H9 (cell line): Measurements from ENCODE around the gene RIMBP3C. TPM values are rescaled to one million over a fixed set of nuclear protein-coding genes. Genes with fewer than 3 reads are reported as not detected.
"Not testable (repeated sequence)": the region's sequence is repeated elsewhere in the genome, so short reads cannot be mapped to it uniquely, and the experiment has no call there.

Experiments
- DNase-seq: peaks from one replicate; pipeline ENCODE4 v3.0.0-alpha.2; 2017
- H2AFZ ChIP-seq: one replicate; pipeline ENCODE4 v1.6.1; 2013; ENCODE audit warnings: mild to moderate bottlenecking, low read length, control low read depth, moderate library complexity
- H2AK5ac ChIP-seq: 2 replicates; pipeline ENCODE4 v1.6.1; 2013; ENCODE audit warnings: low read length, control low read depth, mixed read lengths; ENCODE audit not compliant: insufficient read length
- H2BK120ac ChIP-seq: one replicate; pipeline ENCODE4 v1.6.1; 2013; ENCODE audit warnings: low read depth, mild to moderate bottlenecking, low read length, control low read depth, inconsistent platforms; ENCODE audit not compliant: poor library complexity, severe bottlenecking
- H2BK12ac ChIP-seq: 2 replicates; pipeline ENCODE4 v1.6.1; 2013; ENCODE audit warnings: low read length, control low read depth, mixed read lengths, low read depth; ENCODE audit not compliant: insufficient read length
- H2BK15ac ChIP-seq: 2 replicates; pipeline ENCODE4 v1.6.1; 2013; ENCODE audit warnings: low read depth, low read length, control low read depth
- H2BK20ac ChIP-seq: one replicate; pipeline ENCODE4 v1.6.1; 2013; ENCODE audit warnings: low read depth, mild to moderate bottlenecking, low read length, control low read depth, inconsistent platforms; ENCODE audit not compliant: poor library complexity, severe bottlenecking
- H2BK5ac ChIP-seq: 2 replicates; pipeline ENCODE4 v1.6.1; 2013; ENCODE audit warnings: low read length, control low read depth, mixed read lengths; ENCODE audit not compliant: insufficient read length
- H3K14ac ChIP-seq: 2 replicates; pipeline ENCODE4 v1.6.1; 2013; ENCODE audit warnings: low read length, control low read depth; ENCODE audit not compliant: insufficient read depth
- H3K18ac ChIP-seq: 2 replicates; pipeline ENCODE4 v1.6.1; 2013; ENCODE audit warnings: low read depth, mild to moderate bottlenecking, mixed read lengths, low read length, control low read depth; ENCODE audit not compliant: insufficient read length
- H3K23ac ChIP-seq: 2 replicates; pipeline ENCODE4 v1.6.1; 2013; ENCODE audit warnings: low read length, control low read depth, mixed read lengths, low read depth; ENCODE audit not compliant: insufficient read length
- H3K23me2 ChIP-seq: 2 replicates; pipeline ENCODE4 v1.6.1; 2013; ENCODE audit warnings: low read depth, mild to moderate bottlenecking, mixed read lengths, low read length, control low read depth; ENCODE audit not compliant: insufficient read length, poor library complexity, severe bottlenecking
- H3K27ac ChIP-seq: 2 replicates; pipeline ENCODE4 v1.5.1; 2013; ENCODE audit warnings: low read length, control low read depth, mixed read lengths, low read depth; ENCODE audit not compliant: insufficient read length
- H3K27me3 ChIP-seq: 2 replicates; pipeline ENCODE4 v1.6.1; 2013; ENCODE audit warnings: low read length, control low read depth, inconsistent platforms; ENCODE audit not compliant: insufficient read depth
- H3K4ac ChIP-seq: 2 replicates; pipeline ENCODE4 v1.6.1; 2013; ENCODE audit warnings: low read depth, mild to moderate bottlenecking, control low read depth, inconsistent platforms, low read length, moderate library complexity
- H3K4me1 ChIP-seq: 2 replicates; pipeline ENCODE4 v1.6.1; 2013; ENCODE audit warnings: low read length, control low read depth, inconsistent platforms; ENCODE audit not compliant: insufficient read depth
- H3K4me2 ChIP-seq: 2 replicates; pipeline ENCODE4 v1.6.1; 2013; ENCODE audit warnings: low read length, control low read depth, mixed read lengths; ENCODE audit not compliant: insufficient read length, insufficient read depth
- H3K56ac ChIP-seq: 2 replicates; pipeline ENCODE4 v1.6.1; 2013; ENCODE audit warnings: low read depth, mild to moderate bottlenecking, mixed read lengths, low read length, control low read depth; ENCODE audit not compliant: insufficient read length
- H3K79me1 ChIP-seq: 2 replicates; pipeline ENCODE4 v1.6.1; 2013; ENCODE audit warnings: low read depth, mild to moderate bottlenecking, moderate library complexity, low read length, control low read depth, inconsistent platforms; ENCODE audit not compliant: insufficient read depth, poor library complexity, severe bottlenecking
- H3K79me2 ChIP-seq: 2 replicates; pipeline ENCODE4 v1.6.1; 2013; ENCODE audit warnings: low read length, control low read depth, inconsistent platforms; ENCODE audit not compliant: insufficient read depth
- H3K9ac ChIP-seq: 2 replicates; pipeline ENCODE4 v1.6.1; 2013; ENCODE audit warnings: low read length, control low read depth, mixed read lengths; ENCODE audit not compliant: insufficient read length; ENCODE audit errors: extremely low read depth
- H3K9me3 ChIP-seq: one replicate; pipeline ENCODE4 v1.6.1; 2013; ENCODE audit warnings: low read depth, low read length, inconsistent platforms; ENCODE audit not compliant: control insufficient read depth
- H3T11ph ChIP-seq: one replicate; pipeline ENCODE4 v1.6.1; 2013; ENCODE audit warnings: mild to moderate bottlenecking, low read length, control low read depth, inconsistent platforms
- H4K20me1 ChIP-seq: one replicate; pipeline ENCODE4 v1.6.1; 2013; ENCODE audit not compliant: control insufficient read depth, insufficient read length, insufficient read depth
- H4K5ac ChIP-seq: 2 replicates; pipeline ENCODE4 v1.6.1; 2013; ENCODE audit warnings: low read depth, mild to moderate bottlenecking, mixed read lengths, low read length, control low read depth; ENCODE audit not compliant: insufficient read length
- H4K8ac ChIP-seq: replicated peaks from 2 replicates; pipeline ENCODE4 v1.6.1; 2013; ENCODE audit warnings: low read length, control low read depth, mixed read lengths, low read depth; ENCODE audit not compliant: insufficient read length
- H4K91ac ChIP-seq: 2 replicates; pipeline ENCODE4 v1.6.1; 2013; ENCODE audit warnings: low read depth, mild to moderate bottlenecking, moderate library complexity, mixed read lengths, low read length, control low read depth; ENCODE audit not compliant: insufficient read length
- H3K27ac Mint-ChIP-seq, 3 experiments: 2 replicates in 2 of 3; 3 replicates in 1 of 3; pipeline ENCODE4 v1.8.0; 2020 to 2021; ENCODE audit warnings: mixed read lengths in 3 of 3, mild to moderate bottlenecking in 1 of 3, moderate library complexity in 1 of 3
- H3K27me3 Mint-ChIP-seq: 2 replicates; pipeline ENCODE4 v1.8.0; 2021; ENCODE audit warnings: low read depth, mild to moderate bottlenecking, moderate library complexity, mixed read lengths
- H3K36me3 Mint-ChIP-seq, 3 experiments: 2 replicates in 2 of 3; 3 replicates in 1 of 3; pipeline ENCODE4 v1.8.0; 2020 to 2021; ENCODE audit warnings: low read depth in 3 of 3, mixed read lengths in 3 of 3; ENCODE audit not compliant: insufficient read depth in 1 of 3
- H3K4me1 Mint-ChIP-seq, 2 experiments: 2 replicates each; pipeline ENCODE4 v1.8.0; 2020; ENCODE audit warnings: mixed read lengths in 2 of 2
- H3K4me3 Mint-ChIP-seq, 2 experiments: 2 replicates in 1 of 2; 3 replicates in 1 of 2; pipeline ENCODE4 v1.8.0; 2020 to 2021; ENCODE audit warnings: mild to moderate bottlenecking in 2 of 2, mixed read lengths in 2 of 2, moderate library complexity in 1 of 2
- H3K9me3 Mint-ChIP-seq, 2 experiments: 2 replicates in 1 of 2; 3 replicates in 1 of 2; pipeline ENCODE4 v1.8.0; 2020; ENCODE audit warnings: mild to moderate bottlenecking in 2 of 2, mixed read lengths in 2 of 2, moderate library complexity in 1 of 2
- WGBS: extraction: QIAGEN DNeasy Blood & Tissue Kit; methylation state at CpG from one replicate; pipeline ENCODE4 v1.1.7; 2013; ENCODE audit warnings: missing lambda C conversion rate, low lambda C conversion rate, mixed read lengths; ENCODE audit not compliant: insufficient read length; ENCODE audit errors: extremely low coverage; 5-methylcytosine and 5-hydroxymethylcytosine counted together
- total RNA-seq: library from RNA; stranded (reverse); gene quantifications from 2 replicates; pipeline ENCODE4 v1.2.1, GENCODE V29; 2021

Gene RIMBP3C
- total RNA-seq, 1 experiment from 2014 or later: 0.44 TPM

- not testable (repeated sequence) for H4K20me1 ChIP-seq, H3T11ph ChIP-seq
Measured at GRCh38 chr22:21532863-21533648, 18.2 kb downstream of the RIMBP3C start.

GRCh38 chr22:21531525-21531924 lies 19.7 kb downstream of the RIMBP3C start:
- not testable (repeated sequence) for H3K4me1 Mint-ChIP-seq, H3K36me3 Mint-ChIP-seq, H3K79me2 ChIP-seq

More at GRCh38 chr22:21532863-21533648, 18.2 kb downstream of the RIMBP3C start:
- not testable (repeated sequence) for H3K79me1 ChIP-seq, H2BK15ac ChIP-seq, H3K79me2 ChIP-seq, H3K27me3 Mint-ChIP-seq, H3K27ac ChIP-seq, H3K36me3 Mint-ChIP-seq, H3K4ac ChIP-seq, H3K23me2 ChIP-seq, H3K56ac ChIP-seq, H2BK5ac ChIP-seq, H4K91ac ChIP-seq, H3K27ac Mint-ChIP-seq, H3K23ac ChIP-seq, H3K9me3 Mint-ChIP-seq, H4K5ac ChIP-seq, H4K8ac ChIP-seq, H2BK20ac ChIP-seq, H3K4me1 Mint-ChIP-seq, H2BK12ac ChIP-seq, H2BK120ac ChIP-seq, DNase-seq, H2AK5ac ChIP-seq, H3K4me1 ChIP-seq, H3K9ac ChIP-seq, H3K9me3 ChIP-seq, H2AFZ ChIP-seq, H3K27me3 ChIP-seq, H3K14ac ChIP-seq, H3K4me2 ChIP-seq, H3K4me3 Mint-ChIP-seq, H3K18ac ChIP-seq
- WGBS: no CpG with 5 or more reads among the region's 20 CpGs

More at GRCh38 chr22:21531525-21531924, 19.7 kb downstream of the RIMBP3C start:
- H4K91ac ChIP-seq, H3K23me2 ChIP-seq, H3K9ac ChIP-seq, H2BK15ac ChIP-seq, H3K4me1 ChIP-seq, DNase-seq, H4K5ac ChIP-seq, H3K27me3 ChIP-seq, H3K27me3 Mint-ChIP-seq, H3T11ph ChIP-seq, H3K27ac Mint-ChIP-seq, H3K4ac ChIP-seq, H2AFZ ChIP-seq, H3K4me2 ChIP-seq, H3K14ac ChIP-seq, H3K4me3 Mint-ChIP-seq, H3K79me1 ChIP-seq, H3K27ac ChIP-seq, H2BK120ac ChIP-seq, H4K8ac ChIP-seq, H3K9me3 ChIP-seq, H2BK12ac ChIP-seq, H3K23ac ChIP-seq, H2AK5ac ChIP-seq, H2BK20ac ChIP-seq, H4K20me1 ChIP-seq, H3K56ac ChIP-seq, H3K18ac ChIP-seq, H2BK5ac ChIP-seq, H3K9me3 Mint-ChIP-seq: not testable (repeated sequence)
- WGBS: no CpG with 5 or more reads among the region's 5 CpGs
